ENCODE measurements around the gene RASAL2. TPM values are rescaled to one million over a fixed set of nuclear protein-coding genes. Genes with fewer than 3 reads are reported as not detected.

Gene RASAL2
- total RNA-seq, 1 experiment from 2014 or later: not detected

- H3K36me3 ChIP-seq (ENCODE audit: insufficient read depth, low read length): no peaks in the 10 kb centered on the region
- no peak overlapping the region for H3K4me3 ChIP-seq (ENCODE audit: low read length)
- no peaks in the 10 kb centered on the region for H3K27me3 ChIP-seq (ENCODE audit: low read length)
- no peak overlapping the region for H3K9ac ChIP-seq (ENCODE audit: low read length)
- H3K9me3 ChIP-seq (ENCODE audit: low read length): no peaks in the 10 kb centered on the region
- H4K20me1 ChIP-seq (ENCODE audit: insufficient read depth, low read depth, low read length): no peaks in the 10 kb centered on the region
- no peaks in the 10 kb centered on the region for H3K79me2 ChIP-seq (ENCODE audit: low read length)
- no peak overlapping the region for H2AFZ ChIP-seq (ENCODE audit: low read length)
- H3K4me1 ChIP-seq (ENCODE audit: low read length): no peaks in the 10 kb centered on the region
- H3K27ac ChIP-seq (ENCODE audit: low read length): no peak overlapping the region
- no peak for DNase-seq
- no peak overlapping the region for H3K4me2 ChIP-seq (ENCODE audit: low read depth, low read length, poor library complexity, severe bottlenecking)
- no peaks in the 10 kb centered on the region for H3K9me2 ChIP-seq (replicated peaks; ENCODE audit: insufficient read depth, low read length)
Observed at GRCh38 chr1:178168536-178168935, 74.6 kb downstream of the RASAL2 start.

GRCh38 chr1:178169649-178170048 is 75.7 kb downstream of the RASAL2 start:
- no peaks in the 10 kb centered on the region for H3K9me3 ChIP-seq (ENCODE audit: low read length)
- no peak overlapping the region for H2AFZ ChIP-seq (ENCODE audit: low read length)
- no peaks in the 10 kb centered on the region for H3K4me1 ChIP-seq (ENCODE audit: low read length)
- H3K9ac ChIP-seq (ENCODE audit: low read length): no peak overlapping the region
- H3K79me2 ChIP-seq (ENCODE audit: low read length): no peaks in the 10 kb centered on the region
- no peak overlapping the region for H3K27ac ChIP-seq (ENCODE audit: low read length)
- no peak overlapping the region for H3K4me3 ChIP-seq (ENCODE audit: low read length)
- no peak for DNase-seq
- no peaks in the 10 kb centered on the region for H3K36me3 ChIP-seq (ENCODE audit: insufficient read depth, low read length)
- no peaks in the 10 kb centered on the region for H4K20me1 ChIP-seq (ENCODE audit: insufficient read depth, low read depth, low read length)
- H3K9me2 ChIP-seq (replicated peaks; ENCODE audit: insufficient read depth, low read length): no peaks in the 10 kb centered on the region
- H3K27me3 ChIP-seq (ENCODE audit: low read length): no peaks in the 10 kb centered on the region
- H3K4me2 ChIP-seq (ENCODE audit: low read depth, low read length, poor library complexity, severe bottlenecking): no peak overlapping the region

GRCh38 chr1:178172939-178173338 is 79.0 kb downstream of the RASAL2 start:
- H3K36me3 ChIP-seq (ENCODE audit: insufficient read depth, low read length): no peaks in the 10 kb centered on the region
- no peak for DNase-seq
- H2AFZ ChIP-seq (ENCODE audit: low read length): no peak overlapping the region
- no peaks in the 10 kb centered on the region for H3K9me2 ChIP-seq (replicated peaks; ENCODE audit: insufficient read depth, low read length)
- H3K4me2 ChIP-seq (ENCODE audit: low read depth, low read length, poor library complexity, severe bottlenecking): no peak overlapping the region
- H3K4me3 ChIP-seq (ENCODE audit: low read length): no peak overlapping the region
- H3K27me3 ChIP-seq (ENCODE audit: low read length): no peaks in the 10 kb centered on the region
- no peak overlapping the region for H3K27ac ChIP-seq (ENCODE audit: low read length)
- H4K20me1 ChIP-seq (ENCODE audit: insufficient read depth, low read depth, low read length): no peaks in the 10 kb centered on the region
- H3K79me2 ChIP-seq (ENCODE audit: low read length): no peaks in the 10 kb centered on the region
- H3K9ac ChIP-seq (ENCODE audit: low read length): no peak overlapping the region
- H3K9me3 ChIP-seq (ENCODE audit: low read length): no peaks in the 10 kb centered on the region
- no peaks in the 10 kb centered on the region for H3K4me1 ChIP-seq (ENCODE audit: low read length)

GRCh38 chr1:178174539-178174938 is 80.6 kb downstream of the RASAL2 start:
- DNase-seq: no peak
- Histone ChIP-seq H3K36me3 (ENCODE audit: insufficient read depth, low read length) (no peaks in the 10 kb centered on the region), H3K4me1 (ENCODE audit: low read length) (no peaks in the 10 kb centered on the region), H3K9me2 (replicated peaks; ENCODE audit: insufficient read depth, low read length) (no peaks in the 10 kb centered on the region), H2AFZ (ENCODE audit: low read length) (no peak overlapping the region), H4K20me1 (ENCODE audit: insufficient read depth, low read depth, low read length) (no peaks in the 10 kb centered on the region), H3K79me2 (ENCODE audit: low read length) (no peaks in the 10 kb centered on the region), H3K27ac (ENCODE audit: low read length) (no peak overlapping the region), H3K27me3 (ENCODE audit: low read length) (no peaks in the 10 kb centered on the region), H3K9ac (ENCODE audit: low read length) (no peak overlapping the region), H3K4me3 (ENCODE audit: low read length) (no peak overlapping the region), H3K9me3 (ENCODE audit: low read length) (no peaks in the 10 kb centered on the region), H3K4me2 (ENCODE audit: low read depth, low read length, poor library complexity, severe bottlenecking) (no peak overlapping the region)

- Histone ChIP-seq H3K4me2 (ENCODE audit: low read depth, low read length, poor library complexity, severe bottlenecking) (no peak overlapping the region), H2AFZ (ENCODE audit: low read length) (no peak overlapping the region), H3K36me3 (ENCODE audit: insufficient read depth, low read length) (no peaks in the 10 kb centered on the region), H3K9me2 (replicated peaks; ENCODE audit: insufficient read depth, low read length) (no peaks in the 10 kb centered on the region), H3K4me3 (ENCODE audit: low read length) (no peak overlapping the region), H3K4me1 (ENCODE audit: low read length) (no peaks in the 10 kb centered on the region), H3K27ac (ENCODE audit: low read length) (no peak overlapping the region), H3K9ac (ENCODE audit: low read length) (no peak overlapping the region), H3K79me2 (ENCODE audit: low read length) (no peaks in the 10 kb centered on the region), H3K9me3 (ENCODE audit: low read length) (no peaks in the 10 kb centered on the region), H4K20me1 (ENCODE audit: insufficient read depth, low read depth, low read length) (no peaks in the 10 kb centered on the region), H3K27me3 (ENCODE audit: low read length) (no peaks in the 10 kb centered on the region)
- DNase-seq: no peak
Observed at GRCh38 chr1:178180405-178180804, 86.5 kb downstream of the RASAL2 start.

- Histone ChIP-seq H4K20me1 (ENCODE audit: insufficient read depth, low read depth, low read length) (no peaks in the 10 kb centered on the region), H3K9ac (ENCODE audit: low read length) (no peak overlapping the region), H3K27me3 (ENCODE audit: low read length) (0 out of 2 replicates have a peak, but pooled peaks cover 5% of the 10 kb centered on the region), H3K4me3 (ENCODE audit: low read length) (no peak overlapping the region), H3K27ac (ENCODE audit: low read length) (no peak overlapping the region), H3K36me3 (ENCODE audit: insufficient read depth, low read length) (no peaks in the 10 kb centered on the region), H3K4me2 (ENCODE audit: low read depth, low read length, poor library complexity, severe bottlenecking) (no peak overlapping the region), H3K4me1 (ENCODE audit: low read length) (no peaks in the 10 kb centered on the region), H3K79me2 (ENCODE audit: low read length) (no peaks in the 10 kb centered on the region), H3K9me2 (replicated peaks; ENCODE audit: insufficient read depth, low read length) (no peaks in the 10 kb centered on the region), H2AFZ (ENCODE audit: low read length) (no peak overlapping the region), H3K9me3 (ENCODE audit: low read length) (no peaks in the 10 kb centered on the region)
- DNase-seq: no peak
Observed at GRCh38 chr1:178183796-178184195, 89.9 kb downstream of the RASAL2 start.

- H3K9me3 ChIP-seq (ENCODE audit: low read length): no peaks in the 10 kb centered on the region
- H4K20me1 ChIP-seq (ENCODE audit: insufficient read depth, low read depth, low read length): no peaks in the 10 kb centered on the region
- H3K27ac ChIP-seq (ENCODE audit: low read length): no peak overlapping the region
- no peak overlapping the region for H3K4me2 ChIP-seq (ENCODE audit: low read depth, low read length, poor library complexity, severe bottlenecking)
- H3K9ac ChIP-seq (ENCODE audit: low read length): no peak overlapping the region
- no peak for DNase-seq
- no peaks in the 10 kb centered on the region for H3K79me2 ChIP-seq (ENCODE audit: low read length)
- H3K4me1 ChIP-seq (ENCODE audit: low read length): peaks cover 13% of the 10 kb centered on the region
- H3K27me3 ChIP-seq (ENCODE audit: low read length): 0 out of 2 replicates have a peak, but pooled peaks cover 5% of the 10 kb centered on the region
- H2AFZ ChIP-seq (ENCODE audit: low read length): no peak overlapping the region
- H3K4me3 ChIP-seq (ENCODE audit: low read length): no peak overlapping the region
- no peaks in the 10 kb centered on the region for H3K9me2 ChIP-seq (replicated peaks; ENCODE audit: insufficient read depth, low read length)
- H3K36me3 ChIP-seq (ENCODE audit: insufficient read depth, low read length): no peaks in the 10 kb centered on the region
Observed at GRCh38 chr1:178188306-178188705, 94.4 kb downstream of the RASAL2 start.

GRCh38 chr1:178189814-178190213 is 95.9 kb downstream of the RASAL2 start:
- H3K9me2 ChIP-seq (replicated peaks; ENCODE audit: insufficient read depth, low read length): no peaks in the 10 kb centered on the region

GRCh38 chr1:178190881-178191280 is 97.0 kb downstream of the RASAL2 start:
- no peak overlapping the region for H3K4me2 ChIP-seq (ENCODE audit: low read depth, low read length, poor library complexity, severe bottlenecking)
- no peak overlapping the region for H3K27ac ChIP-seq (ENCODE audit: low read length)
- no peak for DNase-seq
- no peak overlapping the region for H3K4me3 ChIP-seq (ENCODE audit: low read length)
- H3K36me3 ChIP-seq (ENCODE audit: insufficient read depth, low read length): no peaks in the 10 kb centered on the region
- no peaks in the 10 kb centered on the region for H3K9me3 ChIP-seq (ENCODE audit: low read length)
- 0 out of 2 replicates have a peak, but pooled peaks cover 5% of the 10 kb centered on the region for H3K27me3 ChIP-seq (ENCODE audit: low read length)
- no peak overlapping the region for H2AFZ ChIP-seq (ENCODE audit: low read length)
- peaks cover 13% of the 10 kb centered on the region for H3K4me1 ChIP-seq (ENCODE audit: low read length)
- no peak overlapping the region for H3K9ac ChIP-seq (ENCODE audit: low read length)
- H3K9me2 ChIP-seq (replicated peaks; ENCODE audit: insufficient read depth, low read length): no peaks in the 10 kb centered on the region
- H3K79me2 ChIP-seq (ENCODE audit: low read length): no peaks in the 10 kb centered on the region
- H4K20me1 ChIP-seq (ENCODE audit: insufficient read depth, low read depth, low read length): no peaks in the 10 kb centered on the region

More at GRCh38 chr1:178189814-178190213, 95.9 kb downstream of the RASAL2 start:
- H3K36me3 ChIP-seq (ENCODE audit: insufficient read depth, low read length): no peaks in the 10 kb centered on the region
- no peak overlapping the region for H3K4me2 ChIP-seq (ENCODE audit: low read depth, low read length, poor library complexity, severe bottlenecking)
- H3K4me1 ChIP-seq (ENCODE audit: low read length): peaks cover 13% of the 10 kb centered on the region
- H2AFZ ChIP-seq (ENCODE audit: low read length): no peak overlapping the region
- H3K9ac ChIP-seq (ENCODE audit: low read length): no peak overlapping the region
- no peaks in the 10 kb centered on the region for H4K20me1 ChIP-seq (ENCODE audit: insufficient read depth, low read depth, low read length)
- no peak overlapping the region for H3K4me3 ChIP-seq (ENCODE audit: low read length)
- H3K9me3 ChIP-seq (ENCODE audit: low read length): no peaks in the 10 kb centered on the region
- peak; percentile 72 for DNase-seq
- no peak overlapping the region for H3K27ac ChIP-seq (ENCODE audit: low read length)
- H3K79me2 ChIP-seq (ENCODE audit: low read length): no peaks in the 10 kb centered on the region
- 0 out of 2 replicates have a peak, but pooled peaks cover 5% of the 10 kb centered on the region for H3K27me3 ChIP-seq (ENCODE audit: low read length)
